NCI-H1930 (cell line): ENCODE results near the gene RAMP2.
"Not testable (repeated sequence)": the region's sequence is repeated elsewhere in the genome, so short reads cannot be mapped to it uniquely, and the experiment has no call there.

Experiments used
- DNase-seq, 2 experiments: peaks; one replicate each; lab custom pipeline; 2025; lab: John Stamatoyannopoulos, UW

RAMP2 gene, protein sequence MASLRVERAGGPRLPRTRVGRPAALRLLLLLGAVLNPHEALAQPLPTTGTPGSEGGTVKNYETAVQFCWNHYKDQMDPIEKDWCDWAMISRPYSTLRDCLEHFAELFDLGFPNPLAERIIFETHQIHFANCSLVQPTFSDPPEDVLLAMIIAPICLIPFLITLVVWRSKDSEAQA

GRCh38 chr17:42760652-42761581 lies at the start of gene RAMP2:
RAMP2 (plus strand) TSS chr17:42761227; CDS start chr17:42761262, 35 bp downstream.
- peak in 1 of 2 experiments; percentile 28 for DNase-seq

GRCh38 chr17:42720996-42721583 lies 39.9 kb upstream of the RAMP2 start:
- DNase-seq, result peak; percentile 5 to 48

DNA sequence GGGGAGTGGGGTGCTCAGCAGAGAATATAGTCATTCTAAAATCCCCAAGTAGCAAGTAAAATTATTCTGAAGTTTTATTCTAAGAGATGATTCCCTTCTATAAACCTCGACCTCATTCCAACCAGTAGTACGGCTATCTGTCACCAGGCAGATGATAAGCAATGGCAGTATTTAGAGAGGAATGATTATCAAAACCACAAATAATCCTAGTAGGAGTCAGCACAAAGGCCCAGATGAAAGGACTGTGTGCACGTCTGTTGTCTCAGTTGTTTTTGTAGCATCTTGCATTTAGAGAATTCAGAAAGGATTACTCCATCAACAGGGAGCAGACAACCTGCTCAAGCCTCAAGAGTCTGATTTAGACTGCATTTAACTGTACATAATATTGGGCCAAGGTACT lies 37.4 kb upstream of the RAMP2 start:
- no peak for DNase-seq

GRCh38 chr17:42725143-42725542 lies 35.9 kb upstream of the RAMP2 start:
- no peak for DNase-seq

DNA sequence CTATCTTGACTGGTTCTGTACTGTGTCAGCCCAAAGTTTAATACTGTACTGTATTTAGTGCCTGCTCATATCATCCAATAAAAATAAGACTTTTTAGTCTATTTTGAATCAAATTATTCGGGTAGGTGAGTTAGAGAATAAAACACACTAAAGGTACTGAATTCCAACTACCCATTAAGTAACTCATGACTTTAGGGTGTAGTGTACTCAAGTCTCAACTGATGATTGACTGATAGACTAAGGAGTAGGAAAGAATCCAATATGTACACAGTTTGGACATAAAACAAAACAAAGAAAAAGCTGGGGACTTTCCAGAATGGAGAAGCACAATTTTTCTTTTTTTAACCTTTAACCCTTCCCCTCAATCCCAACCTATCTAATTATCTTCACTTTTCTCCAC lies 20.3 kb upstream of the RAMP2 start:
- no peak for DNase-seq

DNA sequence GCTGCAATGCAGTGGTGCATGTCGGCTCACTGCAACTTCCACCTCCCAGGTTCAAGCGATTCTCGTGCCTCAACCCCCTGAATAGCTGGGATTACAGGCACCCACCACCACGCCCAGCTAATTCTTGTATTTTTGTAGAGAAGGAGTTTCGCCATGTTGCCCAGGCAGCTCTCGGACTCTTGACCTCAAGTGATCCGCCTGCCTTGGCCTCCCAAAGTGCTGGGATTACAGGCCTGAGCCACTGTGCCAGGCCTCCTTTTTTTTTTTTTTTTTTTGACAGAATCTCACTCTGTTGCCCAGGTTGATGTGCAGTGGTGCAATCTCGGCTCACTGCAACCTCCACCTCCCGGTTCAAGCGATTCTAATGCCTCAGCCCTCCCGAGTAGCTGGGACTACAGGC lies 18.1 kb upstream of the RAMP2 start:
- DNase-seq, result not testable (repeated sequence)

DNA sequence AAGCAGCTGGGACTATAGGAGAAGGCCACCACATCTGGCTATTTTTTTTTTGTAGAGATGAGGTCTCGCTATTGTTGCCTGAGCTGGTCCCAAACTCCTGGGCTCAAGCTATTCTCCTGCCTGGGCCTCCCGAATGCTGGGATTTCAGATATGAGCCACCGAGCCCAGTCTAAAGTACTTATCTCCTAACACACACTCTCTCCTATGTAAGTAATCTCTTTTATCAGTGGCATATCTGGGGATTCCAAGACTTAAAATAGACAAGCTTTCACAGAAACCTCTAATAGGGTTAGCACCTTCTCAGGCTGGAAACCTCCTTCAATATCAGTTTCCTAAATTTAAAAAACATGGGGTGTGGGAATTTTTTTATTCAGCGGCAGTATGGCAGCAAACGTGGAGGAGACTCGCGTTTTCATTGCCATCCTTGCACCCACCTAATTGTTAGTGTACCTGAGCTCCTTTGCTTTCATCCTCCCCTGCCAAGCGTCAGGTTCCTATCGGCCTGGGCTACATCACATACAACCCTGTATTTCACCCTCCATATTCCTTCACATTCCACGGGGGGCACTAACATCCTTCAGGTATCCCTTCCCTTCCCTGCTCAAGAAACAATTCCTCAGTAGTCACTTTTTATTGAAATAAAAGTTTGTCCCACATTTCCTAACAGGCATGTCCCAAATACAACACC lies 17.3 kb upstream of the RAMP2 start:
- no peak for DNase-seq

DNA sequence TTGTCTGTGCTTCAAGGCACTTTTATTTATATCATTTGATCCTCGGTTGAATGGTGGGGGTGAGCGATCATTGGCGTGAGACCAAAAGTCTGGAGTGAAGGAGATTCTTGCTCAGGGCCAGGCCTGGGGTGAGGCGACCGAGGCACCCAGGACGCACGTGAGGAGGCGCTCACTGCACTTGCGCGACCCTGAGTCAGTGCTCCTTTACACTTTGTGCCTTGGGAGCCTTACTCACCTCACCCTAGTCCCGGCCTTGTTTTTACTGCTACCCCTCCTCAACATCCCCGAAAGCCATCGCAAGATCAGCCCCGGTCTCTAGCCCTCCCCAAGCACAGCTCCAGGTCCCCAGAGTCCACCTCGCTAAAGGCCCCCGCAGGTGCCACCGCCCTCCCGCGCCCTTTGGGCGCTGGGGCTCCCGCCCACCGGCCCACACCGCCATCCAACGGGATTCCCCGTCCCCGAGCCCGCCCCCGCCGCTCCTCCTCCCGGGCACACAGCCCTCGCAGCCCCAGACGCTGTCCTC lies 16.7 kb upstream of the RAMP2 start:
- peak; percentile 66 to 69 for DNase-seq

DNA sequence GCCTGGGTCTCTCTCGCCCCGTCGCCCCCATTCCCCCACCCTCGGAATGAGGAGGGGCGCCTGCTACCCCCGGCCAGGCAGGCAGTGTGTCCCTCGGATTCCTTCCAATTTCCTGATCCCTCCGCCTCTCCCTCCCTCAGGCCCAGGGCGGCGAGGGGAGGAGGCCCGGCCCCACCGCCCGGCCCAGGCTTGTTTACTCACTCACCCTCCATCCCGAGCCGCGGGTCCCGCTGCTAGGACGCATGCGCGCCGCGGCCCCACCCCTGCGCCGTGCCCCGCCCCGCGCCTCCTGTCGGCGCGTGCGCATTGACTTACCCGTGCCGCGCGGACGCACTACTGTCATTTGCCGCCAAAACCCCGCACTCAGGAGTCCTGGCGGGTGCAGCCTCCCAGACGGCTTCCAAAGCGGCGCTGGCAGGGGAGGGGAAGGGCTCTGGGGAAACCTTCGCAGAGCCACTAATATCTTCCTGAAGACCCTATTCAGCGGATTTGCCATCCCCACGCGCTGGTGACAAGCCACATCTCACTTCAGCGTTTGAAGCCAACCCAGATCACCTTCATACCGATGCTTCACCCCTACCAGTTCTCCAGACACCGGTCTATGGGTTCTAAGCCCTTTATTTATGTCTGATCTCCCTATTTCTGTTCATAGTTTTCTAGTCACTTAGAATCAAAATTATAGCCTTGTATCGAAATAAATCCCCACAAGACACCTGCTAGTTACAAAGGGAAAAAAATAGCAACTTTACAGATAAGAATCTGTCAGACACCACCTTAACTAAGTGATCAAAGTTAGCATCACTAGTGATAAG lies 16.0 kb upstream of the RAMP2 start, which contains the start of gene EZH1:
EZH1 (minus strand) TSS at position 235 of the 812 bp plus-strand sequence. CDS start 16,099 bp downstream, outside the sequence.
- DNase-seq, result peak; percentile 79 to 91

GRCh38 chr17:42748202-42748907 lies 12.7 kb upstream of the RAMP2 start:
- DNase-seq, result no peak

- no peak for DNase-seq
Measured at GRCh38 chr17:42748908-42749798, 11.9 kb upstream of the RAMP2 start.

- DNase-seq, result no peak
Measured at GRCh38 chr17:42750739-42751344, 10.2 kb upstream of the RAMP2 start.

- DNase-seq, result no peak
Measured at GRCh38 chr17:42751628-42752027, 9.4 kb upstream of the RAMP2 start.

DNA sequence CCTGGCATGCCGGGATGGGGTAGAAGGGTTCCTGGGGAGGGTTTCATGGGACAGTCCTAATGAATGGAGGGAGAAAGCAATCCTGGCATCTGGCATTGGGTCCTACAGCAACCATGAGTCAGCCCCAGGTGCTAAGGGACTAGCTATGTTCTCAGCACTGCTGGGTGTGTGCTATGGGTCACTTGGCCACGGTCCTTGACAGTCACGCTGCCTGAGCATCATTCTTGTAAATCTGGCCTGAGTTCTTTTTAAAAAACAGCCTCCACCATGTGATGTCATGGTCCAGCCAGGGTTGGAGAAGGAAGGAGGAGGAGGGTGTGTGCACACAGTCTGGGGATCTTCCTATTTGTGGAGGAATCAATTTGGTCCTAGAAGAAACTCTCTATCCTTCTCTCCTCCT lies 6.2 kb upstream of the RAMP2 start:
- no peak for DNase-seq

DNA sequence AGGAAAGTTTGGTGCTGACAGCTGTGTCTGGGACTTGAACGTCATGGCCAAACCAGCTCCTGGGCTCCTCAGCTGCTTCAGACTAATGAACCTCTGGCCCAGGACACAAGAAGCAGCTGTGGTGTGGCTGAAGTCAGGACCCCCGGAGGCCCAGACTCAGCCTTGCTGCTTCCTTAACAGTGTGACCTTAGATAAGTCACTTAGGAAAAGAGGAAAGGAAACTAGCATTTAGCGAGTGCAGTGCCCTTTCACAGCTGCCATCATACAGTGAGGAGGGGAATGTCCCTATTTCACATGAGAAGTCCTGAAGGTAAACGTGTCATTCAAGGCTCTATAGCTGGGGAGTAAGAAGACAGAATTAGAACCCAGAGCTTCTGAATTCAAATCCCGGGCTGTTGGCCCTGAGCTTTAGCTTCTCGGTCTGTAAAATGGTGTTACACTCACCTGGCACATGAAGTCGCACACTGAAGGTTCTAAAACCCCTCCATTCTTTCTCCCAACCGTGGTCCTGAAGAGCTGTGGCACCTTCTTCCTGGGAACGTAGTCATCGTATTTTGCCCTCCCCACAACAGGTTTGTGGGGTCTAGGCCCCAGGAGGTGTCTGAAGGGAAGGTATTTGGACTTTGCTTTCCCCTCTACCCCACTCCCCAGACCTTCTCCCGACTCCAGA lies 910 bp upstream of the RAMP2 start:
- no peak for DNase-seq

DNA sequence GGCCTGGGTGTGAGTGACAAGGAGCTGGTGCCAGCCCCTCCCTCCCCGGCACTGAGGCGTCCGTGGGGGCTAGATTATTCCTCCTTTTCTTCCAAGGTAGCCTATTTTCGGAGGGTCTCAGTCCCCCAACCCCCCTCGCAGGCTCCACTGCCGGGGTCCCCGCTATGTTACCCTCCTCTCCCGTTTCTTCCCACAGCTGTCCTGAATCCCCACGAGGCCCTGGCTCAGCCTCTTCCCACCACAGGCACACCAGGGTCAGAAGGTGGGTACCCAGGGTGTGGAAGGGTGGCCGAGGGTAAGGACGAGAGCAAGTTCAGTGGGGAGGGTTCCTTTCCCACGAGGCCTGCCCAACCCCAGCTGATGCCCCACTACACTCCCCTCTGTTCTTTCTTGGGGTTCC lies 611 bp downstream of the RAMP2 start:
- no peak for DNase-seq

DNA sequence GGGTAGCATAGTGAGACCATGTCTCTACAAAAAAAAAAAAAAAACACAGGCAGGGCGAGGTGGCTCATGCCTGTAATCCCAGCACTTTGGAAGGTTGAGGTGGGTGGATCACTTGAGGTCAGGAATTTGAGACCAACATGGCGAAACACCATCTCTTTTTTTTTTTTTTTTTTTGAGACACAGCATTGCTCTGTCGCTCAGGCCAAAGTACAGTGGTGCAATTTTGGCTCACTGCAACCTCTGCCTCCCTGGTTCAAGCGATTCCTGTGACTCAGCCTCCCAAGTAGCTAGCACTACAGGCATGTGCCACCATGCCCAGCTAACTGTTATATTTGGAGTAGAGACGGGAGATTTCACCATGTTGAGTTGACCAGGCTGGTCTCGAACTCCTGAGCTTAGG lies 5.1 kb downstream of the RAMP2 start:
- DNase-seq, result no peak

DNA sequence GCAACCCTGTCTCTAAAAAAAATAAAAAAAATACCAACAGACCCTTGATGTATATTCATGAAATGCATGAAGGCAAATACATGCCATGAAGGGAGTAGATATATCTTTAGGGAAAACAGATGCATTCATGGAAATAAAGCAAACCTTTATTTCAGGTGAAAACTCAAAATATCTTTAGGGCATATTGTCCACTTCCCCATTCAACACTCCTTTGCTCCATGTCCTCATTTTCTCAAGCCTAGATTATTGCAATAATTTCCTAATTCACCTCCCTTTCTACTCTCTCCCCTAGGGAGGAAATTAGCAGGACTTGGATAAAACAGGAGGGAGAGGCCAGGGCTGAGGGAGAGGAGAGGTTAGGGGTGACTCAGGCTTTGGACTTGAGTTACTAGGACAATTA lies 6.5 kb downstream of the RAMP2 start:
- DNase-seq, result no peak
